GM12864 (cell line): ENCODE data around the gene HS6ST3.

Source experiments
- DNase-seq: peaks from one replicate; pipeline ENCODE4 v3.0.0-alpha.2; 2011; ENCODE audit warnings: low read depth
- H3K4me3 ChIP-seq: 2 replicates; pipeline ENCODE4 v1.5.1; 2011; ENCODE audit warnings: mild to moderate bottlenecking, low read depth, low read length, control low read depth
- CTCF ChIP-seq: IDR thresholded peaks from 2 replicates; pipeline ENCODE4 v1.5.1; 2011; ENCODE audit warnings: low read depth, mild to moderate bottlenecking, moderate library complexity, low read length, control low read depth, inconsistent platforms; ENCODE audit errors: missing control alignments

HS6ST3 gene

DNA sequence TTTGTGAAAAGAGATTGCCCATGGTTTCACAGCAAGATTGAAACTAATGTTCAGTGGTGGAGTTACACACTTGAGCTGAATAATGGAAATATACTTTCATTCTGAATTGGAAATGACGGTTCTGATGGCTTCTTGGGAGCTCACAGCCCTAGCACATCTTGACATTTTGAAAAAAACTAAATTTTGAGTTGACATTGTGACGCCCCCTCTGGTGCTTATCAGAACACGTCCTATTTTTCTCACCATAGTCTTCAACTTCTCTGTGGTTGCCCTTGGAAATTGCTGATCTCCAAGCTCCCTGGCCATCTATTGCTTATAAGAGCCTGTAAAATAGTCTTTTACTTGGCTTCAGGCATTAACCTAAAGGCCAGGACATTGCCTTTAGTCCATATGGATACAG lies 702.3 kb downstream of the HS6ST3 start:
- TF ChIP-seq CTCF: no peak
- DNase-seq: no peak
- H3K4me3 ChIP-seq: no peak overlapping the region

- H3K4me3 ChIP-seq: no peak overlapping the region
- DNase-seq: no peak
- TF ChIP-seq CTCF: no peak
Measured at GRCh38 chr13:96792736-96793403, 703.0 kb downstream of the HS6ST3 start.

DNA sequence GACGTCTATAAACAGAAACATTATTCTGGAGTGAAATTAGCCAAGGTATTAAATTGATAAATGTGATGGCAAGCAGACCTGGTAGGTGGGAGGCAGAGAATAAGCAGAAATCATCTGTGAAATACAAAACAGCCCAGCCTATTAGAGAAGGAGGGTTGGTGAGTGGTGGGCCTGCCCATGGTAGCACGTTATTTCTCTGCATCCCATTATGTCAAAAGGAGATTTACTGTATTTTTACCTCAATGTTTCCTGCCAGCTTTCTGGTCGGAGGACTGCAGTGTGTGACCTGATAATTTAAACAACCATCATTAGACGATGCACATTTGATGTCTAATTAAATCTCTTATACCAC lies 703.5 kb downstream of the HS6ST3 start:
- no peak overlapping the region for H3K4me3 ChIP-seq
- no peak for TF ChIP-seq CTCF
- no peak for DNase-seq

GRCh38 chr13:96794669-96795068 lies 704.8 kb downstream of the HS6ST3 start:
- no peak overlapping the region for H3K4me3 ChIP-seq
- TF ChIP-seq CTCF: no peak
- DNase-seq: no peak

DNA sequence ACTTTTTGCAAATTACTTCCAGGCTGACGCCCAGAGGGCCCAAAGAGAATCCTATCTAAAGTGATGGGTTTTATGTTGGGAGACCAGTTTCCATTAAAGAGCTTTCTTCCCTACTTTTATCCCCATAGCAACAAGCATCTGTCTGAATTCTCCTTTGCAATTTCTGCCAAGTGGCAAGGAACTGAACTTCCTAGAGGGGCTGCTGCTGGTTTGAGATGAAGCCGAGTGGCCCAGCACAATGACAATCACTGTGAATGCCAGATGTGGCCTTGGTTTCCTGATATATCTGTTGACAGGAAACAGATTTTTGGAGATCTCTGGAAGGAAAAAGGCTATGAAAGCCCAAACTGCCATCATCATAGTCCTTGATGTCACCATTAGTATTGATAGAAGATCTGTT lies 705.8 kb downstream of the HS6ST3 start:
- DNase-seq: no peak
- no peak overlapping the region for H3K4me3 ChIP-seq
- TF ChIP-seq CTCF: no peak

GRCh38 chr13:96796091-96796633 lies 706.3 kb downstream of the HS6ST3 start:
- no peak for TF ChIP-seq CTCF
- DNase-seq: no peak
- no peak overlapping the region for H3K4me3 ChIP-seq

DNA sequence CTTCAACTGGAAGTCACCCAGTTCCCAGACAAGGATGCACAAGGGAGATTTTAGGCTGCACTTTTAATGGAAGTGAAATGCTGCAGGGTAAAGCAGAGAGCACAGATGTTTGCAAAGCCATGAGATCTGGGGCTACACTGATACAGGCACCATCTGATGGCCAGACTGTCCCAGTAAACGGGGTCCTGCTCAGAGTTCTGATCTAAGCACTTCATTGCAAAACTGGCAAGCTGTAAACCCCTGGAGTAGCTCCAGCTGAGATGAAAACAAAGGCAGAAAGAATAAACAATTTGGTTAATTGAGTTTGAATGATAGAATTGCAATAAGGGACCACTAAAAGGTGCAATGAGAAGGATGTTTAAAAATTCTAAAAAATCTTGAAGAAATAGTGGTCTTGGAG lies 707.2 kb downstream of the HS6ST3 start:
- DNase-seq: no peak
- no peak overlapping the region for H3K4me3 ChIP-seq
- TF ChIP-seq CTCF: no peak
